ENCODE measurements around the gene RACGAP1. TPM values are rescaled to one million over a fixed set of nuclear protein-coding genes. Genes with fewer than 3 reads are reported as not detected.

Gene RACGAP1
- total and polyA plus RNA-seq, 8 donors = 20.7 to 79.4 (median 43.4) TPM

GRCh38 chr12:50060120-50060468 lies 34.8 kb upstream of the RACGAP1 start:
- H3K9me3 ChIP-seq = no peaks in the 10 kb centered on the region
- DNase-seq (no peak), ATAC-seq (no peak)
- H3K27me3 ChIP-seq = peaks cover 6 to 53% of the 10 kb centered on the region in 2 donors
- no peaks in the 10 kb centered on the region for H3K36me3 ChIP-seq
- no peak overlapping the region for H3K4me3 ChIP-seq
- TF ChIP-seq, protein P1, sequence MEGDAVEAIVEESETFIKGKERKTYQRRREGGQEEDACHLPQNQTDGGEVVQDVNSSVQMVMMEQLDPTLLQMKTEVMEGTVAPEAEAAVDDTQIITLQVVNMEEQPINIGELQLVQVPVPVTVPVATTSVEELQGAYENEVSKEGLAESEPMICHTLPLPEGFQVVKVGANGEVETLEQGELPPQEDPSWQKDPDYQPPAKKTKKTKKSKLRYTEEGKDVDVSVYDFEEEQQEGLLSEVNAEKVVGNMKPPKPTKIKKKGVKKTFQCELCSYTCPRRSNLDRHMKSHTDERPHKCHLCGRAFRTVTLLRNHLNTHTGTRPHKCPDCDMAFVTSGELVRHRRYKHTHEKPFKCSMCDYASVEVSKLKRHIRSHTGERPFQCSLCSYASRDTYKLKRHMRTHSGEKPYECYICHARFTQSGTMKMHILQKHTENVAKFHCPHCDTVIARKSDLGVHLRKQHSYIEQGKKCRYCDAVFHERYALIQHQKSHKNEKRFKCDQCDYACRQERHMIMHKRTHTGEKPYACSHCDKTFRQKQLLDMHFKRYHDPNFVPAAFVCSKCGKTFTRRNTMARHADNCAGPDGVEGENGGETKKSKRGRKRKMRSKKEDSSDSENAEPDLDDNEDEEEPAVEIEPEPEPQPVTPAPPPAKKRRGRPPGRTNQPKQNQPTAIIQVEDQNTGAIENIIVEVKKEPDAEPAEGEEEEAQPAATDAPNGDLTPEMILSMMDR (IDR thresholded peaks at IDR 0.05) = no peak
- intact Hi-C loops (cut with DNase I) = loop anchor here in 1 of 2 donors (5.0 kb wide), 1 partner anchor 88 kb away; the partner anchor contains the start of gene AQP6
- H3K4me1 ChIP-seq = peaks cover 12 to 27% of the 10 kb centered on the region in 2 donors
- H3K27ac ChIP-seq = no peak overlapping the region

GRCh38 chr12:50059440-50060119 lies 34.3 kb upstream of the RACGAP1 start:
- H3K27me3 ChIP-seq = peaks cover 6 to 53% of the 10 kb centered on the region in 2 donors
- DNase-seq (no peak), ATAC-seq (no peak)
- TF ChIP-seq, protein P1 (IDR thresholded peaks at IDR 0.05) = no peak
- H3K27ac ChIP-seq = no peak overlapping the region
- H3K4me3 ChIP-seq = no peak overlapping the region
- no peaks in the 10 kb centered on the region for H3K36me3 ChIP-seq
- intact Hi-C loops (cut with DNase I) = loop anchor here in 1 of 2 donors (5.0 kb wide), 1 partner anchor 87 kb away; the partner anchor contains the start of gene AQP6
- H3K4me1 ChIP-seq = peaks cover 12 to 27% of the 10 kb centered on the region in 2 donors
- H3K9me3 ChIP-seq = no peaks in the 10 kb centered on the region

GRCh38 chr12:50058743-50059312 lies 33.5 kb upstream of the RACGAP1 start:
- ATAC-seq = no peak
- TF ChIP-seq, protein P1 (IDR thresholded peaks at IDR 0.05) = no peak
- intact Hi-C loops (cut with DNase I) = no loop called here

DNA sequence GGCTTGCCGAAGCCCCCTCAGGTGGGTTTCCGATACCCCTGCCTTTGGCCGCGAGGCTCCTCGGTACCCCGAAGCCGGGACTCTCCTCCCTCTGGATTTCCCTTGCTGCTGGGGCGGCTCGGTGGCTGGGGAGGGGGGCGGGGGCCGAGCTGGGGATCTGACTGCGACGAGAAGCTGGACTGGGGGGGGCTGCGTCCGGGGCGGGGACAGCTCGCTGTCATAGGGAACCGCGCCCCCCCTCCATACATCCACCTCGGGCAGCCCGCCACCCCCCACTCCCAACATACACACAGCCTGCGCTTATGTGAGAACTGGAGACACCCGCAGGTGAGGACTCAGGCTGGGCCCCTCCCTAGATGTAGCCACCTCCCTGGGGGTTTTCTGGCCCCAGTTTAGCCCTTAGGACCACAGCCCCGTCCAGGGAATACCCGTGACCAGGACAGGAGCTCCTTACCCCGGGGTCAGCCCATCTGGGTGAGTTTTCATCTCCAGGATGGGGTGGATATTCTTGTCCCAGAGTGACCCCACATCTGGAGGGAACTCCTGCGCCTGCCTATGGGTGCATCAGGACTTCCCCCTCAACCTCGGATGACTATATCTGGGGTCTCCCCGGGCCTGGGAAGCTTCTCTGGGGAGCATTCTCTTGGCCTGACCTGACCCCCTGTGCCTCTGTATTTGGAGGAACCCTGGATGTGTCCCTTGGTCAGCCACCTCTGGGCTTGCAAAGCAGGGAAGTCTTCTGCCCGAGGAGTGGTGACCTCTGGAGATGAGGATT lies 32.8 kb upstream of the RACGAP1 start:
- H3K9me3 ChIP-seq = no peaks in the 10 kb centered on the region
- TF ChIP-seq, protein P1 (IDR thresholded peaks at IDR 0.05) = no peak
- intact Hi-C loops (cut with DNase I) = no loop called here
- H3K27me3 ChIP-seq = peaks cover 6 to 46% of the 10 kb centered on the region in 2 donors
- H3K36me3 ChIP-seq = no peaks in the 10 kb centered on the region
- peak overlapping the region; percentile 17 to 49 for H3K4me3 ChIP-seq
- DNase-seq (no peak), ATAC-seq (no peak)
- H3K27ac ChIP-seq = no peak overlapping the region
- H3K4me1 ChIP-seq = peaks cover 12 to 27% of the 10 kb centered on the region in 2 donors

More at GRCh38 chr12:50058743-50059312, 33.5 kb upstream of the RACGAP1 start:
- no peak for DNase-seq
- Histone ChIP-seq H3K27ac (no peak overlapping the region), H3K36me3 (no peaks in the 10 kb centered on the region), H3K9me3 (no peaks in the 10 kb centered on the region), H3K27me3 (peaks cover 6 to 53% of the 10 kb centered on the region in 2 donors), H3K4me3 (no peak overlapping the region), H3K4me1 (peaks cover 12 to 27% of the 10 kb centered on the region in 2 donors)

All from left lung (tissue), 10 donors.